Endothelial cell of umbilical vein (primary cell): ENCODE measurements around the gene RETNLB. TPM values are rescaled to one million over a fixed set of nuclear protein-coding genes. Genes with fewer than 3 reads are reported as not detected.

ENCODE experiments used
- BruUV-seq: library from RNA; stranded (reverse); fragments of 400-500 nt; replicated peaks from 2 replicates; lab custom pipeline; 2021; lab: Mats Ljungman, UMichigan
- CTCF ChIA-PET: fragments of 300-600, 350-600 bp; sonication (Branson Sonifier 250); formaldehyde crosslinking; loops from one replicate; lab custom pipeline; 2021; ENCODE audit warnings: antibody characterized with exemption, inconsistent platforms; lab: Charles Lee
- POLR2A ChIA-PET: fragments of 300-600, 350-600 bp; sonication (Branson Sonifier 250); formaldehyde crosslinking; loops from one replicate; lab custom pipeline; 2021; ENCODE audit warnings: antibody characterized with exemption, inconsistent platforms; lab: Charles Lee
- DNase-seq: peaks from one replicate; pipeline ENCODE4 v3.0.0-alpha.2; 2011; ENCODE audit warnings: low read depth, low spot score
- FAIRE-seq: peaks from 2 replicates; lab custom pipeline; 2011; peaks lifted over from hg19 to GRCh38; lab: Jason Lieb, UNC
- H2AFZ ChIP-seq: 2 replicates; pipeline ENCODE4 v1.6.0; 2012; ENCODE audit warnings: low read depth, low read length, control low read depth, inconsistent platforms
- H3K27ac ChIP-seq: 2 replicates; pipeline ENCODE4 v1.5.1; 2011; ENCODE audit warnings: low read depth, mild to moderate bottlenecking, control low read depth, low read length, moderate library complexity; ENCODE audit not compliant: insufficient read depth
- H3K27me3 ChIP-seq, 2 experiments: 2 replicates each; pipeline versions ENCODE4 v1.6.0 to v1.6.1; 2011; ENCODE audit warnings: low read length in 2 of 2, mixed read lengths in 1 of 2; ENCODE audit not compliant: control insufficient read depth in 2 of 2, insufficient read depth in 2 of 2
- H3K36me3 ChIP-seq, 2 experiments: 2 replicates in 1 of 2; 3 replicates in 1 of 2; pipeline ENCODE4 v1.5.1; 2011; ENCODE audit warnings: low read length in 2 of 2, mild to moderate bottlenecking in 1 of 2, moderate library complexity in 1 of 2; ENCODE audit not compliant: control insufficient read depth in 2 of 2, insufficient read depth in 2 of 2; ENCODE audit errors: extremely low read depth in 1 of 2
- H3K4me1 ChIP-seq: 3 replicates; pipeline ENCODE4 v1.5.1; 2011; ENCODE audit warnings: mild to moderate bottlenecking, low read length; ENCODE audit not compliant: control insufficient read depth, insufficient read depth; ENCODE audit errors: extremely low read depth
- H3K4me2 ChIP-seq: 2 replicates; pipeline ENCODE4 v1.6.1; 2011; ENCODE audit warnings: low read length, control low read depth, mixed read lengths; ENCODE audit not compliant: insufficient read depth
- H3K4me3 ChIP-seq, 3 experiments: fragments of 200-600 bp in 1 of 3; sonication (generic), shearing (Covaris generic) in 1 of 3; replicated peaks in 1 of 3; 2 replicates each; pipeline ENCODE4 v1.5.1; 2011 to 2016; ENCODE audit warnings: control low read depth in 3 of 3, low read length in 3 of 3, mild to moderate bottlenecking in 2 of 3, inconsistent platforms in 1 of 3, low read depth in 1 of 3, moderate library complexity in 1 of 3; ENCODE audit not compliant: insufficient read depth in 1 of 3
- H3K79me2 ChIP-seq: 2 replicates; pipeline ENCODE4 v1.6.0; 2012; ENCODE audit warnings: low read length, inconsistent platforms; ENCODE audit not compliant: control insufficient read depth, insufficient read depth
- H3K9ac ChIP-seq: replicated peaks from 2 replicates; pipeline ENCODE3; 2011; ENCODE audit warnings: low read length, control low read depth; ENCODE audit not compliant: insufficient read depth; ENCODE audit errors: extremely low read depth
- H3K9me1 ChIP-seq: replicated peaks from 3 replicates; pipeline ENCODE4 v1.6.0; 2011; ENCODE audit warnings: mild to moderate bottlenecking, low read length; ENCODE audit not compliant: control insufficient read depth, insufficient read depth; ENCODE audit errors: extremely low read depth
- H3K9me3 ChIP-seq: replicated peaks from 2 replicates; pipeline ENCODE4 v1.5.1; 2012; ENCODE audit warnings: low read length, inconsistent platforms; ENCODE audit not compliant: control insufficient read depth, insufficient read depth
- H4K20me1 ChIP-seq: replicated peaks from 2 replicates; pipeline ENCODE3; 2011; ENCODE audit warnings: mild to moderate bottlenecking, low read length; ENCODE audit not compliant: control insufficient read depth, insufficient read depth; ENCODE audit errors: extremely low read depth
- EZH2 ChIP-seq: IDR thresholded peaks from 2 replicates; pipeline ENCODE4 v1.6.1; 2012; ENCODE audit warnings: borderline replicate concordance, low read depth, mild to moderate bottlenecking, moderate library complexity, low read length, inconsistent platforms; ENCODE audit not compliant: severe bottlenecking
- FOS ChIP-seq: IDR thresholded peaks from 2 replicates; pipeline ENCODE4 v1.6.1; 2011; ENCODE audit warnings: mild to moderate bottlenecking, low read length, moderate library complexity, borderline replicate concordance; ENCODE audit not compliant: insufficient read depth
- GATA2 ChIP-seq: IDR thresholded peaks from 2 replicates; pipeline ENCODE4 v1.7.0; 2011; ENCODE audit warnings: low read depth, mild to moderate bottlenecking, moderate library complexity, mixed read lengths, low read length; ENCODE audit not compliant: insufficient read length, insufficient read depth
- MAX ChIP-seq: IDR thresholded peaks from 2 replicates; pipeline ENCODE4 v1.6.1; 2011; ENCODE audit not compliant: insufficient read depth, insufficient read length
- POLR2A ChIP-seq: IDR thresholded peaks from 2 replicates; pipeline ENCODE4 v1.6.1; 2012; ENCODE audit warnings: low read depth, mild to moderate bottlenecking, control low read depth, low read length
- dilution Hi-C: fragments of 300-500 bp; cut with MboI; formaldehyde crosslinking; loops from one replicate; pipeline ENCODE4 v1.15.0; 2019; ENCODE audit warnings: low sequenced_read_pairs; ENCODE audit not compliant: extremely low pct_ligation_motif_present
- intact Hi-C: fragments of 100-400 bp; cut with micrococcal nuclease; formaldehyde crosslinking; loops from one replicate; pipeline ENCODE4 v1.10.0; 2022
- polyA plus RNA-seq, 4 experiments: library from polyadenylated mRNA; depleted of rRNA in 3 of 4; stranded (reverse) in 3 of 4; unstranded in 1 of 4; fragments of >200 nt; gene quantifications; 2 replicates each; pipeline versions ENCODE4 v1.2.1 to v1.2.3, GENCODE V29; 2011 to 2012; ENCODE audit warnings: missing spikeins in 1 of 4
- total RNA-seq: library from RNA; stranded (reverse); gene quantifications from 2 replicates; pipeline ENCODE4 v1.2.3, GENCODE V29; 2021
- TF ChIP-seq, protein P1 (sequence below), 2 donors: IDR thresholded peaks; 1 replicate in 1 of 2; 2 replicates in 1 of 2; pipeline ENCODE4 v1.5.1; 2011; ENCODE audit warnings: low read length in 2 of 2, mild to moderate bottlenecking in 2 of 2, moderate library complexity in 2 of 2, control low read depth in 1 of 2, inconsistent platforms in 1 of 2, low read depth in 1 of 2; ENCODE audit not compliant: insufficient read depth in 1 of 2; ENCODE audit errors: extremely low read depth in 1 of 2

The RETNLB gene
- total and polyA plus RNA-seq, 2 donors (not counting 3 experiments of a cell fraction or from before 2014, with no cell fraction given) = not detected

DNA sequence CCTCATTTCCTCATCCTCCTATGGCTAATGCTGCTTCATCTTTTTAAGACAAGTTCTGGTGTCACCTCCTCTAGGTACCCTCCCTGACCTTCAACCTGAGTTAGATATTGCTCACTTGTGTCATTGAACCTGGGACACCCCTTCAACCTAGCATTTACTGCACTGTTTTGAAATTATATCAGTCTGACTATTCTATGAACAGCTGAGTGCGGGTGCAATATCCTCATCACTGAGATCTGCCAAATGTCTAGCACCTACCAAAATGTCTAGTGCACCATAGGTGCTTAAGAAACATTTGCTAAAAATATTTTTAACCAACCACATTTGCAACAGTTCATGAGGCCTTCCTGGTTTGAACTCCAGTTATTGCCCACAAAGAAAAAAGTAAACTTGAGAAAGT lies 34.5 kb downstream of the RETNLB start:
- BruUV-seq = no TSS peak
- POLR2A ChIA-PET = no interaction called here

More for the DNA sequence above, 34.5 kb downstream of the RETNLB start:
- no peak overlapping the region for H3K4me2 ChIP-seq
- no peak overlapping the region for H3K9ac ChIP-seq
- H3K9me3 ChIP-seq = no peaks in the 10 kb centered on the region
- H3K27ac ChIP-seq = no peak overlapping the region
- no peak overlapping the region for H3K4me3 ChIP-seq
- TF ChIP-seq POLR2A (no peak), MAX (no peak), EZH2 (no peak), FOS (no peak), GATA2 (no peak)
- TF ChIP-seq, protein P1, sequence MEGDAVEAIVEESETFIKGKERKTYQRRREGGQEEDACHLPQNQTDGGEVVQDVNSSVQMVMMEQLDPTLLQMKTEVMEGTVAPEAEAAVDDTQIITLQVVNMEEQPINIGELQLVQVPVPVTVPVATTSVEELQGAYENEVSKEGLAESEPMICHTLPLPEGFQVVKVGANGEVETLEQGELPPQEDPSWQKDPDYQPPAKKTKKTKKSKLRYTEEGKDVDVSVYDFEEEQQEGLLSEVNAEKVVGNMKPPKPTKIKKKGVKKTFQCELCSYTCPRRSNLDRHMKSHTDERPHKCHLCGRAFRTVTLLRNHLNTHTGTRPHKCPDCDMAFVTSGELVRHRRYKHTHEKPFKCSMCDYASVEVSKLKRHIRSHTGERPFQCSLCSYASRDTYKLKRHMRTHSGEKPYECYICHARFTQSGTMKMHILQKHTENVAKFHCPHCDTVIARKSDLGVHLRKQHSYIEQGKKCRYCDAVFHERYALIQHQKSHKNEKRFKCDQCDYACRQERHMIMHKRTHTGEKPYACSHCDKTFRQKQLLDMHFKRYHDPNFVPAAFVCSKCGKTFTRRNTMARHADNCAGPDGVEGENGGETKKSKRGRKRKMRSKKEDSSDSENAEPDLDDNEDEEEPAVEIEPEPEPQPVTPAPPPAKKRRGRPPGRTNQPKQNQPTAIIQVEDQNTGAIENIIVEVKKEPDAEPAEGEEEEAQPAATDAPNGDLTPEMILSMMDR (IDR thresholded peaks at IDR 0.05; ENCODE audit: extremely low read depth in 1 of 2, insufficient read depth in 1 of 2, low read depth in 1 of 2, low read length in 2 of 2) = no peak
- DNase-seq = no peak
- peaks cover 9% of the 10 kb centered on the region for H3K4me1 ChIP-seq
- no peaks in the 10 kb centered on the region for H3K36me3 ChIP-seq
- no peaks in the 10 kb centered on the region for H3K9me1 ChIP-seq
- dilution Hi-C loops = no loop called here
- intact Hi-C loops = no loop called here
- H4K20me1 ChIP-seq = no peaks in the 10 kb centered on the region
- H2AFZ ChIP-seq = no peak overlapping the region
- H3K79me2 ChIP-seq = no peaks in the 10 kb centered on the region
- CTCF ChIA-PET = no interaction called here
- no peaks in the 10 kb centered on the region for H3K27me3 ChIP-seq
- no peak for FAIRE-seq
